ENCODE measurements around the gene GON7.
"Not testable (repeated sequence)": the region's sequence is repeated elsewhere in the genome, so short reads cannot be mapped to it uniquely, and the experiment has no call there.

Gene GON7

GRCh38 chr14:93200553-93200952 is 6.3 kb downstream of the GON7 start:
- no peak for DNase-seq

GRCh38 chr14:93199031-93199430 is 7.8 kb downstream of the GON7 start:
- DNase-seq, result no peak

- DNase-seq, result no peak
Measured at GRCh38 chr14:93195316-93195999, 11.4 kb downstream of the GON7 start.

GRCh38 chr14:93186956-93187355 is 19.9 kb downstream of the GON7 start:
- DNase-seq, result no peak

- no peak for DNase-seq
Measured at GRCh38 chr14:93186466-93186865, 20.4 kb downstream of the GON7 start.

GRCh38 chr14:93185349-93185720 is 21.5 kb downstream of the GON7 start:
- DNase-seq, result no peak

GRCh38 chr14:93184391-93185348 is 22.2 kb downstream of the GON7 start, which contains the start of the genes LYSET and MOAP1:
Gene LYSET (plus strand): TSS chr14:93185317. CDS start chr14:93185406, 89 bp downstream.
Gene MOAP1 (minus strand): TSS chr14:93184897. CDS start chr14:93184242, 655 bp downstream.
- DNase-seq, result peak in 55 of 56 donors; percentile 24 to 92 (median 86)

- DNase-seq, result no peak
Measured at GRCh38 chr14:93183596-93184317, 23.1 kb downstream of the GON7 start.

GRCh38 chr14:93175492-93175891 is 31.4 kb downstream of the GON7 start:
- DNase-seq, result no peak

- not testable (repeated sequence) for DNase-seq
Measured at GRCh38 chr14:93174731-93175130, 32.1 kb downstream of the GON7 start.

- DNase-seq, result peak in 39 of 56 donors; percentile 6 to 88 (median 45)
Measured at GRCh38 chr14:93173943-93174395, 32.9 kb downstream of the GON7 start.

- no peak for DNase-seq
Measured at GRCh38 chr14:93171376-93171775, 35.5 kb downstream of the GON7 start.

- DNase-seq, result not testable (repeated sequence)
Measured at GRCh38 chr14:93170141-93170540, 36.7 kb downstream of the GON7 start.

- DNase-seq, result not testable (repeated sequence)
Measured at GRCh38 chr14:93169619-93170018, 37.2 kb downstream of the GON7 start.

GRCh38 chr14:93168610-93169009 is 38.3 kb downstream of the GON7 start:
- not testable (repeated sequence) for DNase-seq

GRCh38 chr14:93165271-93166265 is 41.3 kb downstream of the GON7 start:
- DNase-seq, result not testable (repeated sequence)

GRCh38 chr14:93163564-93163963 is 43.3 kb downstream of the GON7 start:
- no peak for DNase-seq

- DNase-seq, result no peak
Measured at GRCh38 chr14:93161411-93161940, 45.4 kb downstream of the GON7 start.

- DNase-seq, result peak in 1 of 56 donors; percentile 17
Measured at GRCh38 chr14:93160353-93160801, 46.5 kb downstream of the GON7 start.

All from nucleus accumbens (tissue), 56 donors.